Spleen (tissue), 7 donors: ENCODE measurements around the gene AOAH.

Experiments
- CTCF ChIP-seq, 11 experiments: fragments of 200-600 bp in 7 of 11; fragments of 450-650 bp in 4 of 11; sonication (generic) in 4 of 11; IDR thresholded peaks in 8 of 11; conservative IDR thresholded peaks in 3 of 11; 1 replicate in 7 of 11; 2 replicates in 4 of 11; pipeline versions ENCODE4 v1.4.0 to v1.8.0; 2016 to 2021; ENCODE audit warnings: antibody characterized with exemption in 11 of 11, inconsistent platforms in 4 of 11, mild to moderate bottlenecking in 1 of 11
- POLR2A ChIP-seq, 3 donors: fragments of 450-650 bp; IDR thresholded peaks; one replicate each; pipeline ENCODE4 v1.5.1; 2017; ENCODE audit warnings: antibody characterized with exemption in 3 of 3, mild to moderate bottlenecking in 1 of 3
- donor health status: DM: no; HTN: no; CAD: no; lungs with moderate emphysema.
- donor health status: DM: no; HTN: no; CAD: no.
- donor health status: DM: no; HTN: no; CAD: no.

DNA sequence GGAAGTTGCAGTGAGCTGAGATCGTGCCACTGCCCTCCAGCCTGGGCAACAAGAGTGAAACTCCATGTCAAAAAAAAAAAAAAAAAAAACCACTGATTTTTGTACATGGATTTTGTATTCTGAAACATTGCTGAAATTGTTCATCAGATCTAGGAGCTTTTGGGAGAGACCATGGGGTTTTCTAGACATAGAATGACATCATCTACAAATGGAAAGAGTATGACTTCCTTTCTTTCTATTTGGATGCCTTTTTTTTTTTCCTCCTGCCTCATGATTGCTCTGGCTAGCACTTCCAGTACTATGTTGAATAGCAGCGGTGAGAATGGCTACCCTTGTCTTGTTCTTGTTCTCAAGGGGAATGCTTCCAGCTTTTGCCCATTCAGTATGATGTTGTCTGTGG lies 245.5 kb downstream of the AOAH start:
- no peak for TF ChIP-seq CTCF (IDR thresholded peaks at IDR 0.05 in 8 of 11, conservative IDR thresholded peaks at IDR 0.05 in 3 of 11)
- TF ChIP-seq POLR2A (IDR thresholded peaks at IDR 0.05): no peak
